Activated T-cell treated with anti-CD3 and anti-CD28 coated beads, Interleukin-2, amount 50 U/mL, for 1 hour (primary cell): ENCODE data around the gene EHBP1L1.

Experiments used
- DNase-seq: peaks from one replicate; pipeline ENCODE4 v3.0.0-alpha.2; 2020

EHBP1L1 gene

GRCh38 chr11:65575568-65576231 lies at the start of gene EHBP1L1:
EHBP1L1 (plus strand) TSS chr11:65576053; CDS start chr11:65576303, 250 bp downstream.
- DNase-seq: peak; percentile 82

- DNase-seq: no peak
Observed at GRCh38 chr11:65526744-65527143, 49.1 kb upstream of the EHBP1L1 start.

GRCh38 chr11:65528819-65529350 lies 47.0 kb upstream of the EHBP1L1 start:
- no peak for DNase-seq

- no peak for DNase-seq
Observed at GRCh38 chr11:65529475-65530156, 46.2 kb upstream of the EHBP1L1 start.

- no peak for DNase-seq
Observed at GRCh38 chr11:65530157-65530496, 45.7 kb upstream of the EHBP1L1 start.

- DNase-seq: no peak
Observed at GRCh38 chr11:65532388-65533064, 43.3 kb upstream of the EHBP1L1 start.

- no peak for DNase-seq
Observed at GRCh38 chr11:65535102-65535501, 40.8 kb upstream of the EHBP1L1 start.

- DNase-seq: no peak
Observed at GRCh38 chr11:65536412-65537295, 39.2 kb upstream of the EHBP1L1 start.

- no peak for DNase-seq
Observed at GRCh38 chr11:65537296-65537597, 38.6 kb upstream of the EHBP1L1 start.

GRCh38 chr11:65537620-65538231 lies 38.1 kb upstream of the EHBP1L1 start:
- no peak for DNase-seq

- no peak for DNase-seq
Observed at GRCh38 chr11:65538232-65538914, 37.5 kb upstream of the EHBP1L1 start.

- DNase-seq: no peak
Observed at GRCh38 chr11:65538915-65539743, 36.7 kb upstream of the EHBP1L1 start.

- no peak for DNase-seq
Observed at GRCh38 chr11:65539744-65540289, 36.0 kb upstream of the EHBP1L1 start.

GRCh38 chr11:65540290-65541092 lies 35.4 kb upstream of the EHBP1L1 start:
- peak; percentile 91 for DNase-seq

- no peak for DNase-seq
Observed at GRCh38 chr11:65541093-65541982, 34.5 kb upstream of the EHBP1L1 start.

- DNase-seq: no peak
Observed at GRCh38 chr11:65542738-65543390, 33.0 kb upstream of the EHBP1L1 start.

- no peak for DNase-seq
Observed at GRCh38 chr11:65545853-65546216, 30.0 kb upstream of the EHBP1L1 start.
